ENCODE data around the gene GDAP2. TPM values are rescaled to one million over a fixed set of nuclear protein-coding genes. Genes with fewer than 3 reads are reported as not detected.

The GDAP2 gene
- 8.8 and 9.4 TPM in 2 replicates for total RNA-seq

GRCh38 chr1:117929343-117930172 is at the start of gene GDAP2, which contains the start of gene WDR3:
Gene GDAP2 (minus strand): TSS chr1:117929621. CDS start chr1:117920357, 9,264 bp downstream.
Gene WDR3 (plus strand): TSS chr1:117929739. CDS start chr1:117933320, 3,581 bp downstream.

Other genes with a start within 250 kb of the GDAP2 start
- 7.2 and 13.2 TPM in 2 replicates for gene WDR3, start 118 bp upstream of the GDAP2 start, total RNA-seq

Data from mesangial cell (primary cell).